ENCODE results near the gene C10orf105.

DNA sequence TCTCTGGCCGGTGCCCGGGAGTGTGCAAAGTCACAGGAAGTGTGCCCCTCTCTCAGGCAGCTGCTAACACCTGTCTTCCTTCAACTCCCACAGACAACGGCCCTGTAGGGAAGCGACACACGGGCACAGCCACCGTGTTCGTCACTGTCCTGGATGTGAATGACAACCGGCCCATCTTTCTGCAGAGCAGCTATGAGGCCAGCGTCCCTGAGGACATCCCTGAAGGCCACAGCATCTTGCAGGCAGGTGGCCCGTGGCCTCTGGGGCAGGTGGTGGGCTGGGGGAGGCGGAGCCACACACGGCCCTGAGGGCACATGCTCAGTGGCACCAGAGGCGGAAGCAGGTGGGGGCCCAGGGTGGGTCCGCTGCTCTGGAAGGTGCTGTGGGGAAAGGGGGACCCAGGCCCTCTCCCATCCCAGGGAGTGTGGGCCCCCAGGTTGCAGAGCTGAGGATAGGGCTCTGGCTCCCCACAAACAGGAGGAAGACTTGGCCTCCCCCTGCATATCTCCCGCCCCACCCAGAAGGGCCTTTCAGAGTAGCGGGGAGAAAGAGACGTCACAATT is 6.9 kb downstream of the C10orf105 start:
- TF ChIP-seq NFE2L1 (CRISPR knock-in tag; IDR thresholded peaks at IDR 0.05; ENCODE audit: borderline replicate concordance) (no peak), ZFY (CRISPR knock-in tag; IDR thresholded peaks at IDR 0.05) (no peak), SIN3A (IDR thresholded peaks at IDR 0.05; ENCODE audit: borderline replicate concordance, low read depth, low read length) (no peak)
